Epidermal melanocyte (primary cell): ENCODE measurements around the gene THBS2.

Source experiments
- DNase-seq: peaks from one replicate; pipeline ENCODE4 v3.0.0; 2011; ENCODE audit warnings: low spot score; ENCODE audit not compliant: insufficient read length

The THBS2 gene

GRCh38 chr6:169231790-169232506, 21.7 kb downstream of the THBS2 start:
- DNase-seq = no peak

GRCh38 chr6:169230946-169231789, 22.5 kb downstream of the THBS2 start:
- DNase-seq = no peak

- no peak for DNase-seq
Observed at GRCh38 chr6:169230322-169230665, 23.4 kb downstream of the THBS2 start.

- DNase-seq = no peak
Observed at GRCh38 chr6:169229615-169230321, 23.9 kb downstream of the THBS2 start.

- DNase-seq = no peak
Observed at GRCh38 chr6:169227116-169227515, 26.5 kb downstream of the THBS2 start.

- no peak for DNase-seq
Observed at GRCh38 chr6:169225887-169226286, 27.8 kb downstream of the THBS2 start.

- no peak for DNase-seq
Observed at GRCh38 chr6:169225131-169225576, 28.5 kb downstream of the THBS2 start.

GRCh38 chr6:169224716-169225115, 28.9 kb downstream of the THBS2 start:
- DNase-seq = no peak

- no peak for DNase-seq
Observed at GRCh38 chr6:169224185-169224695, 29.4 kb downstream of the THBS2 start.

- DNase-seq = no peak
Observed at GRCh38 chr6:169223006-169223405, 30.6 kb downstream of the THBS2 start.

GRCh38 chr6:169222126-169222525, 31.5 kb downstream of the THBS2 start:
- DNase-seq = no peak

GRCh38 chr6:169221264-169221663, 32.4 kb downstream of the THBS2 start:
- DNase-seq = no peak

- DNase-seq = no peak
Observed at GRCh38 chr6:169220068-169220964, 33.3 kb downstream of the THBS2 start.

GRCh38 chr6:169217972-169218371, 35.7 kb downstream of the THBS2 start:
- DNase-seq = no peak

GRCh38 chr6:169216830-169217229, 36.8 kb downstream of the THBS2 start:
- no peak for DNase-seq

- no peak for DNase-seq
Observed at GRCh38 chr6:169215201-169215681, 38.4 kb downstream of the THBS2 start.

- DNase-seq = peak; percentile 60
Observed at GRCh38 chr6:169214789-169215188, 38.9 kb downstream of the THBS2 start.

GRCh38 chr6:169213814-169214520, 39.7 kb downstream of the THBS2 start:
- DNase-seq = no peak

GRCh38 chr6:169212897-169213813, 40.5 kb downstream of the THBS2 start:
- peak; percentile 90 for DNase-seq
